ENCODE measurements around the gene SF3B6. TPM values are rescaled to one million over a fixed set of nuclear protein-coding genes. Genes with fewer than 3 reads are reported as not detected.

The SF3B6 gene
- total and polyA plus RNA-seq, 9 of the 15 experiments (the other 6 are each of a cell fraction or from before 2014, with no cell fraction given): 146 to 591 (median 295) TPM

GRCh38 chr2:24084386-24085199, 8.5 kb upstream of the SF3B6 start, which contains the start of gene TP53I3 (continued):
- TF ChIP-seq GTF3C2 (IDR thresholded peaks at IDR 0.05; ENCODE audit: borderline replicate concordance, extremely low read depth, insufficient read length) (no peak), ZNF24 (IDR thresholded peaks at IDR 0.05) (no peak), SP1 (CRISPR knock-in tag; IDR thresholded peaks at IDR 0.05) (peak; percentile 84; the same call in 1 of the 2 replicates), KDM5B (IDR thresholded peaks at IDR 0.05; ENCODE audit: insufficient replicate concordance, low read depth, low read length) (peak; percentile 28), BRF1 (IDR thresholded peaks at IDR 0.05; ENCODE audit: borderline replicate concordance, extremely low read depth, insufficient read length) (no peak), ZNF280B (CRISPR knock-in tag; IDR thresholded peaks at IDR 0.05) (no peak), HDAC1 (IDR thresholded peaks at IDR 0.05) (no peak; a peak in 1 of 4 replicates), ZKSCAN3 (CRISPR knock-in tag; IDR thresholded peaks at IDR 0.05) (no peak), DNMT1 (IDR thresholded peaks at IDR 0.05) (no peak), XRCC3 (IDR thresholded peaks at IDR 0.05) (no peak), RBM14 (IDR thresholded peaks at IDR 0.05; ENCODE audit: borderline replicate concordance, insufficient read depth, low read depth, low read length) (no peak), SRSF1 (IDR thresholded peaks at IDR 0.05; ENCODE audit: low read depth, low read length) (no peak), ELK3 (CRISPR knock-in tag; IDR thresholded peaks at IDR 0.05) (no peak), ZBTB26 (CRISPR knock-in tag; IDR thresholded peaks at IDR 0.05) (no peak), MTF1 (CRISPR knock-in tag; IDR thresholded peaks at IDR 0.05; ENCODE audit: borderline replicate concordance) (no peak), UBTF (IDR thresholded peaks at IDR 0.05; ENCODE audit: borderline replicate concordance in 1 of 2, low read depth in 2 of 2, low read length in 2 of 2) (peak in 1 of 2 experiments; percentile 88; a peak in 2 of 4 replicates), SAFB2 (IDR thresholded peaks at IDR 0.05; ENCODE audit: borderline replicate concordance, low read depth, low read length, severe bottlenecking) (no peak), ZNF354B (CRISPR knock-in tag; IDR thresholded peaks at IDR 0.05) (no peak)

Measured in K562 (cell line).